ENCODE measurements around the gene FRZB.
A peak's percentile ranks its signal among the peaks of the same experiment; 100 is the strongest.

Gene FRZB, protein sequence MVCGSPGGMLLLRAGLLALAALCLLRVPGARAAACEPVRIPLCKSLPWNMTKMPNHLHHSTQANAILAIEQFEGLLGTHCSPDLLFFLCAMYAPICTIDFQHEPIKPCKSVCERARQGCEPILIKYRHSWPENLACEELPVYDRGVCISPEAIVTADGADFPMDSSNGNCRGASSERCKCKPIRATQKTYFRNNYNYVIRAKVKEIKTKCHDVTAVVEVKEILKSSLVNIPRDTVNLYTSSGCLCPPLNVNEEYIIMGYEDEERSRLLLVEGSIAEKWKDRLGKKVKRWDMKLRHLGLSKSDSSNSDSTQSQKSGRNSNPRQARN

DNA sequence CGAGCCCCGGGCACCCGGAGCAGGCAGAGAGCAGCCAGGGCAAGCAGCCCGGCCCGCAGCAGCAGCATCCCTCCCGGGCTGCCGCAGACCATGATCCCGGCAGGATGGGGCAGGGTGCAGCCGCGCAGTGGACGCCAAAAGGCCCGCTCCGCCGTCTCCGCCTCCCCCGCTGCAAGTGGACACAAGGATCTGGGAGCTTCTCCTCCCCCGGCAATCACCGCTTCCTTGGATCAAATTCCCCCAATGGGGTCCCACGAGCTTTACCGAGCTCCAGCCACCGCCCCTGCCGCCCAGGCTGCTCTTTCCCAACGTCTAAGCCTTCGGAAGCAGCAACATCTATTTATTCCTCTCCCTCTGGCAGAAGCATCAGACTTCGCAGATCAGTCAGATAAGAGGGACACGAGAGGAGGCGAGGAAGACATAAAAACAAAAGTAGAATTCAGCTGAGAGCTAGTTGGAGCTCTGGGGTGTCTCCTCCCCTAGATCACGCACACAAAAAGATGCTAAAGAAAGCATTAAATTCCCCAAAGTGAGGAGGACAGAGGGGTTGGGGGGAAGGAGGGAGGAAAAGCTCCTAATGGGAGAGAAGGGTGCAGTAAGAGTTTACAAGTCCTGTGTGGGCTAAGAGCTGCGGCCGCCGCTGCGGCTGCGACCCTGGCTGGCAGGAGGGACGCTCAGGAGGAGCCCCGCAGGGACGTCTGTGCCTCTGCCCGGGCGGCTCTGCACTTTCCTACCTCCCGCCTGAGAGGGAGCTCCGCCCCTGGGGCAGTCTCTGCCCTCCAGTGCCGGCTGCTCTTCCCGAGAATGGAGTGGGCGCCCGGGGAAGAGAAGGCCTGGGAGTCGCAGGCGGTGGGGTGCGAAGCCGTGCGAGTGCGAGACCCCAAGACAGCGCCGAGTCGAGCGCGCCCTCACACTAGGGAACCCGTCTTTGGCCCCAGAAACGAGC is at the start of gene FRZB:
Gene FRZB, minus strand, starts transcription at position 177 of the 946 bp plus-strand sequence. Its CDS starts 85 bp downstream, at position 92.
- intact Hi-C loops (cut with DNase I), result no loop called here
- peak in 39 of 42 donors; percentile 10 to 63 (median 36) for DNase-seq

DNA sequence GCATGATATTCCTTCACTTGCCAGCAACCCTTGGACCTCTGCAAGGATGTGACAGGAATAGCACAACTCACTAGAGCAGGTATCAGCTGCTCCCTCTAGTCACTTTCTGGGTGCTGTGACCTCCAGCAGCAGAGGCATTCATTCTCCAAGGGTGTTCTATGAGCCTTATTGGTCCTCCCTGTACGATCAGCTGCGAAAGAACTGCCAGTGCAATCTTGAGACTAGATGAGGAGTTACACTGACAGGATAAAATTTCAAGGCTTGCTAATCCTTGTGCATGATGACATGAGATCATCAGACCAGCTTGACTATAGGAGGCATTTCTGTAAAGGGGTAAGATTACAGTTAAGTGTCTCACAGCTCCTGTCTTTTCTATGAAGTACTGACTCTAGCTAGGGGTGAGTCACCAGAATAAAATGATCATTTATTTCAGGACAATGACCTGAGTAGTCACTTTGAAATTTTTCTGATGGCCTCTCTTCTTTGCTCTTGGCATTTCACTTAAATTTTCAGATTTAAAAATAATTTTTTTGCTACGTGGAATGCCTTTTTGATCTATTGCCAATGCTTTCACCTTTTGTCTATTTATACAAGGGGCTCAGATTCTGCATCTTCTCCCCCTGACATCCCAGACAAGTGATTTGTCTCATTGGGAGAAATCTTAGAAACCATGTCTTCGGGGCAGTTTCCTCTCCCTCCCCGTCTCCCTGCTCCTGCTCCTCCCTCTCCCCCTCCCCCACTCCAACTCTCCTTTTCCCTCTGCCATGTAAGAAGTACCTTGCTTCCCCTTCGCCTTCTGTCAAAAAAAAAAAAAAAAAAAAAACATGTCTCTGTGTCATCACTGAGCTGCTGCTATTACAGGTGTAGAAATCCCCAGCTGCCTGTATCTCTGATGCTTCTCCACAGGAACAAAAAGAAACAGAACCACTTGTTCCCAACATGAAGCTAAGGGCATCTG is 49.2 kb upstream of the FRZB start:
- DNase-seq, result no peak
- intact Hi-C loops (cut with DNase I), result no loop called here

DNA sequence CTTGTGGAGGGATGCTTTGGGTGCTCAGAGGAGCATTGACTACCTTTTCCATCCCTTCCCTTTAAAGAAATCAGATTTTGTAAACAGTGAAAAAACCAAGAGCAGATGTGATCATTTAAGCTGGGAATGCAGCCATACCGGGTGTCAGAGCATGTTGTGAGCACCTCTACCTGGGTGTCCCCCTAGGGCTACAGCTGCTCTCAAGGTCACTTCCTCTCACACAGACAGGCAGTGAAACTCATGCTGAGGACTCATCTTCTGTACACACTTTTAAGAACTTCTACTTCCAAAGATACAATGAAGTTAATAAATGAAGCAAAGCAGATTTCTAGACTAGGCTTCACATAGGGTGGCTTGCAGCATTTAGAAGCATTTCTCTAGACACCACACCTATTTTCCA is 48.4 kb upstream of the FRZB start:
- intact Hi-C loops (cut with DNase I), result no loop called here
- DNase-seq, result no peak

DNA sequence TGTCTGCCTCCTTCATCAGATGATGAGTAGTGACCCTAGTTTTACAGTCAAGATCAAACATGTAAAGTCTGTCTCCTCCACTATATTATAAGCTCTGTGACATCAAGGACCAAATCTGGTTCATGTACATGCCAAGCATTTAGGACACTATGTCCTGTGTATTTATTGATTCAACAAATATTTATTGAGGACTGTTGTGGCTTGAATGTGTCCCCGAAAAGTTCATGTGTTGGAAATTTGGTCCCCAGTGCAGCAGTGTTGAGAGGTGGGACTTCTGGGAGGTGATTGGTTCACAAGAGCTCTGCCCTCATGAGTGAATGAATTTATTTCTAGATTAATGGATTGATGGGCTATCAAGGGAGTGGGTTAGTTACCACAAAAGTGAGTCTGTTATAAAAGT is 46.6 kb upstream of the FRZB start:
- intact Hi-C loops (cut with DNase I), result no loop called here
- DNase-seq, result no peak

DNA sequence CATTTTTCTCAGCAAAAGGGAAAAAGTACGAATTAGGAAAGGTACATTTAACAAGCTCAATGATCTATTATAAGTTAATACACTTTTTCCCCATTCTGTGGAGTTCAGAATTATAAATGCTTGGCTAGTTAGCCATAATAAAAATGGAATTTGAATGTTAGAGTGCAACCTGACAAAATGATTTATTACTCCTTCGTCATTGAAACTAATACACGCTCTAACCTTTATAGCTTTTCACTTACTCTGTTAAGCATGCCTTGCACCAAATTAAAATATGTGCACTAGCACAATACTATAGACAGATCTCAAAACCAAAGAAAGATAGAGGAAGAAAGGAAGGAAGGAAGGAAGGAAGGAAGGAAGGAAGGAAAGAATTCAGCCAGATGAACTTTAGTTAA is 46.1 kb upstream of the FRZB start:
- intact Hi-C loops (cut with DNase I), result no loop called here

DNA sequence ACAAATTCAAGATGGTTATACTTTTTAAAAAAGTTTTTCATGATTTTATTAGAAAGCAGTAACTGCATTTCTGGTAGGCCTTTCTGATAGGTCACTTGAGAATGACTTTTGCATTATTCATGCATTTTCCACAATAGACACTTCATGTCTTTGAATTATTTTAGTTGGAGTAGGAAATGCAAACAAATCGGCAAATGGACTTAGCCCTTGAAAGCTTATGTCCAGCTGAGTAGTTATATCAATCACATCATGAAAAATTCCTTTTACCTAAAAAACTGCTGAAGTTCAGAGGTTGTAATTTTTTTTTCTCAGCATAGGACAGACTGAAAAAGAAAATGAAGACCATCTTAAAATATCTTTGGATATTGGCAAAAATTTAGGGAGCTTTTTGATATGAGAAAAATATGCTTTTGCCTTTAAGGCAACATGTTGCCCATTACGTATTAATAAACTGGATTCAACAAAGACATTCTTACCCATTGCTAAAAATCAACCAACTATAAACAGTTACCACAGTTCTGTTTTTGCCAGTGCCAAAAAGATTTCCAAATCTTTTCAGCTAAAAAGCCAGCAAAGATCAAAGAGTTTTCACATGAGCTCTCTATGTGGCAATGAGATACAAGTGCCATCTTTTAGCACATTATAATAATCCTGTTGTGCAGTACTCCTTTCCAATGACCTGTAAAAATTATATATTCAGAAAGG is 45.5 kb upstream of the FRZB start:
- no peak for DNase-seq
- intact Hi-C loops (cut with DNase I), result no loop called here

More for the DNA sequence above, 46.1 kb upstream of the FRZB start:
- DNase-seq, result no peak

DNA sequence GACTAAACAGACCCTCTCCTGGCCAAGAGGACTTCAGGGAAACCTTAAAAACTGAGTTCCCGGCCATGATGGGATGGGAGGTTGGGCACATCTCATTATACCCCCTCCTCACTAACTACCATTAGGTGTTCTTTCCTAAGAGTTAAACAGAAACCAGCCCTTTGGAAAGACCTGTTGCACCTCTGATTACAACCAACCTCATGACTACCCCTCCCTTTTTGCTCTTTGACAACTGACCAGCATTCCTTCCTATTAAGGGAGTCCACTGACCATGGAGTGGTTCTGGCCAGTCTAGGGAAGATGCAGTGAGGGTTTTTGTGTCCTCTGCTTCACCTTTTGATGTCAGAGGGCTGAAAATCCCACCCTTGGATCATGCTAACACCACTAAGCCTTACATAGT is 44.5 kb upstream of the FRZB start:
- intact Hi-C loops (cut with DNase I), result no loop called here
- DNase-seq, result no peak

DNA sequence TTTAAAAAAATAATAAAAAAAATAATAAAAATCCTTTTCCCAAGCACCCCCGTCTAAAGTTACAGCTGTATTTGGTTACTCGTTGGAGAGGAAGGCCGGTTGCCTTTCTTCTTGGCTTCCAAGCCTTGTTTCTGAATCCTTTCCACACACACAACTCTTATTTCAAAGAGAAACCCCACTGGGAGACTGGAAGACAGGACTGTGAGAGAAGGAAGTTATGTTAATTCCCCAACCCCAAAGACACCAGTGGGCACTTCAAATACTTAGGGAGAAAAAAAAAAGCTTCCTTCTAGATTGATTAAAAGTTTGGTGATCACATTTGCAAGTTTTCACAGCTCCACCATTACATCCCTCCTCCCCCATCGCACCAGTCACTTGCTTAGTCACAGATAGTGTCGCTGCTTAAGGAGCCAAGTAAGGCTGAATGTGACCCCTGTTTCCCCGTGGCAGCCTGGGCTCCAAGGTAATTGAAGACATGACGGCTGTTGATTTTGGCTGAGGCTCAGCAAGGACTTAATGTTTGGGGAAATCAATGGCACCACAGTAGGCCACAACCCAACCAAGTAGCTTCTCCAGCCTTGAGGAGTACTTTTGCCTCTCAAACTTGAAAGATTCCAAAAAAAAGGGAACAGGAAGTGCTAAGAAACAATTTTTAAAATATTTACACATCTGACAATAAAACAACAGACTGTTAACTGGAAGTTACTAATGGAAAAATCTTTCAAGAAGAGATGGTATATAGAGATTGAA is 40.8 kb upstream of the FRZB start:
- no peak for DNase-seq
- intact Hi-C loops (cut with DNase I), result no loop called here

DNA sequence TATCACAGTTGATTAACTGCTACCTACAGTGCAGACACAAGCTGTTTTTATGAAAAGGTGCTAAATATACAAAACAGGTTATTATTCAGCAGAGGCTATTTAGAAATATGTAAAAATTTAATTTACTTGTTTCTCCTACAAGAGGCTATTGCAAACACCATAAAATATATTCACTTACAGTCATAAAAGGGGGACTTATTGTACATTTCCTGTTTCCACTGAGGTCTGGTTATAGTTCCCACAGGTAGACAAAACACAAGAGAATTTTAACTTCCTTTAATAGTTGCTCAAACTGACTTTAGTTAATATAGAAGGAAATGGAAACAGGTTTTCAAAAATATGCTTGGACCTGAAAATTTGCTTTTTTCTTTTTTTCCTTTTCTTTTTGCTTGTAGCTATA is 40.0 kb upstream of the FRZB start:
- DNase-seq, result no peak
- intact Hi-C loops (cut with DNase I), result no loop called here

DNA sequence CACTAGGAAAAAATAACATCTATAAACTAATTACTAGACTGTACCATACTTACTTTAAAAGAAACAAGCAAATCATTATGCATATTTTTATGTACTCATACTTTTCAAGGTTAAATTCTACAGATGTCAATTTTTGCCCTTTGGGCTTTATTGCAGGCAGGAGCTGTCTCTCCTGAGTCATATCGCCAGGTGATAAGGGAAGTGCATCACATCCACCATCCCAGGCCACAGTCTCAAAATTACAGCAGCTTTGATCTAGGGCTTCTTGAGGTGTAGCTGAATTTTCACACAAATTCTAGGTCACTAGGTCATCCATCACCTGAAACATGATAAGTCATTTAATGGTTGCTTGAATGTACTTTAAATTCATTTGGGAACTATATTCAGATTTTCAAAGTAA is 38.4 kb upstream of the FRZB start:
- DNase-seq, result no peak
- intact Hi-C loops (cut with DNase I), result no loop called here

DNA sequence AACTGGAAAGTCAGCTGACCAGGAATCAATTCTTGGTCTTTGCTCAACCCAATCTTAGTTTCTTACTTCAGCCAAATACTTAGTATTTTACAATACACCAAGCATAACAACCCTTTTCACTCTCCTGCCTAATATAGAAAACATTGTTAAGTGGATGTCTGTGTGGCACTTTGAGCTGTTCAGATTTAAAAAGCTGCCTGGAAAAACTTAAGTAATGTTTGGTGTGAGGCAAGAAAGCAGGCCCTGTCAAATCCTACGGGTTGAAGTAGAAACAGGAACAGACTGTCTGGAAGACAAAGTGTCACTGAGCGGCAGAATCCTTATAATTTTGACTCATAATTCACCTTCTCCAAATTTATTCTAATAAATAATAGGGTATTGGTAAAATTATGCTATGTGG is 37.1 kb upstream of the FRZB start:
- intact Hi-C loops (cut with DNase I), result no loop called here
- DNase-seq, result no peak

DNA sequence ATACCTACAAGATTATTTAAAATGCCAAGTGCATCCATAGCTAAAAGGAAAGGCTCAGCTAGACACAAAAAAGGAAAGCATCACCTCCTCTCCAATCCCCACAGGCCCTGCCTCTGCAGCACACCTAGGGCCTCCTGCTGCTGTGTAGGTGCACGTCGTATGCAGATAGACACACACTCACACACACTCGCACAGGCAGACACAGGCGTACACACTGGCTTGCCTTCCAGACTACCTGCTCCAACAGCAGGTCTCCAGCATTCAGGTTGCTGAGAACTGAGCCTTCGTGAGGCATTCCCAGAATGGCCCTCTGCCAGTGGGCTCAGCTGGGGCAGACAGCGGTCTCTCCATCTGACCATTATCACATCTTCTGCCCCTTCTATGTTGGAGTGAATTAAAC is 35.3 kb upstream of the FRZB start:
- peak in 23 of 42 donors; percentile 4 to 69 (median 28) for DNase-seq
- intact Hi-C loops (cut with DNase I), result no loop called here

DNA sequence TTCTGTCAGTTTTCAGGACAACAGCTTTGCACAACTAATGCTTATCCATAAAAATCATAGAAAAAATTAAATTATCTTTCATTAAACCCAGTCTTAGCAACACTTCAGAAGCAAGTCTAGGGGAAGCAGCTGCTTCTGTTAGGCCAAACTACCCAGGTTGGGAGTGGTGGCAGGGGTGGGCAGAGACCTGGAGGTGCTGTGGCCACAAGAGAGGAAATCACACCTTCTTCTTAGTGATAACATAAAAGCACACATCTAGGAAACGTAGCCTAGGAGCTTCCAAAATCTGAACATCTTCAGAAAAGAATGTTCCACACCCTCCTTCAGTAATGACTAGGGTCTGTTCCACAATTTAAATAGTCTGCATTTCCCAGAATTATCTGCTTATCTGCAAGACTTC is 32.3 kb upstream of the FRZB start:
- DNase-seq, result no peak
- intact Hi-C loops (cut with DNase I), result no loop called here

DNA sequence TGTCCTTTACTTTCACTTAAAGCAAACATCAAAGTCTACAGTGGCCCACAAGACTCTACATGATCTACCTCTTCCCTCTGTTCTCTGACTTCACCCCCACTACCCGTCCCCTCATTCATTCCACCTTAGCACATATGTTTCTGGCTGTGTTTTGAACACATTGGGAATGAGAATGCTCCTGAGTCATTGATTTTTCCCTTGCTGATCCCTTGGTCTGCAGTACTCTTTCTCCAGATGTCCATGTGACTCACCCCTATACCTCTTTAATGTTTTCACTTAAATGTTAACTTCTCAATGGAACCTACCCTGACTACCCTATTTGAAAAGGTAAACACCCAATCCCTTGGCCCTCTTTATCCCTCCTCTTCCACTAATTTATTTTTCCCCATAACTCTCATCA is 30.7 kb upstream of the FRZB start:
- intact Hi-C loops (cut with DNase I), result no loop called here
- DNase-seq, result no peak

DNA sequence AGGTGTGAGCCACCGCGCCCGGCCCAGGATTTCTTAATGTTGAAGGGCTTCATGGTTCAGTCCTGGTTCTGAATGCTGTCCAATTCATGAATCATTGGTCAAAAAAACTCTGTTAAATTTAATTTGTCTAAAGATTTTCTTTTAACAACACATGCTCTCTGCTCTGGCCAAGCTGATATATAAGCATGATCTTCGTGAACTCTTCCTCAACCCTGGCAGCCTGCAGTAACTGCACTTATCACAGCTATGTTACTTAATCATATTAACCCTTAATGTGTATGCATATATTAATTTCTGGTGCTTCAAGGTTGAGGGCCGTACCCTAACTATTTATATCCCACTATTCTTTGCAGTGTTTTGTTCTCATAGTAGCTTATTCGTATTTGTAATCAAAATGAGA is 29.4 kb upstream of the FRZB start:
- intact Hi-C loops (cut with DNase I), result no loop called here

DNA sequence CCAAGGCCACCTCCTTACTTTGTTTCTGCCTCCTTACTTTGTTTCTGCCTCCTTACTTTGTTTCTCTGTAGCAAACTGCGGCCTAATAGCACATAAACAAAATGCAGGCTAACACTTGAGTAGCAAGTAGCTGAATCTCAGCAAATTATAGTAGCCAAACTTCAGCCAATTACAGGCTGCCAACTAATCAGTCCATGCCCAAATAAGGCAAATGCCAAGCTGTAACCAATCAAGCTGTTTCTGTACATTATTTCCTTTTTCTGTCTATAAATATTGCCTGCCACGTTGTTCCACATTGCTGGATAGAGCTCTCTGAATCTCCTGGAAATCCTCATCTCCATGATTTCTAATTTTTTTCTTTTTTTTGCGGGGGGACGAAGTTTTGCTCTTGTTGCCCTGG is 28.7 kb upstream of the FRZB start:
- no peak for DNase-seq
- intact Hi-C loops (cut with DNase I), result no loop called here

More for the DNA sequence above, 29.4 kb upstream of the FRZB start:
- DNase-seq, result no peak

DNA sequence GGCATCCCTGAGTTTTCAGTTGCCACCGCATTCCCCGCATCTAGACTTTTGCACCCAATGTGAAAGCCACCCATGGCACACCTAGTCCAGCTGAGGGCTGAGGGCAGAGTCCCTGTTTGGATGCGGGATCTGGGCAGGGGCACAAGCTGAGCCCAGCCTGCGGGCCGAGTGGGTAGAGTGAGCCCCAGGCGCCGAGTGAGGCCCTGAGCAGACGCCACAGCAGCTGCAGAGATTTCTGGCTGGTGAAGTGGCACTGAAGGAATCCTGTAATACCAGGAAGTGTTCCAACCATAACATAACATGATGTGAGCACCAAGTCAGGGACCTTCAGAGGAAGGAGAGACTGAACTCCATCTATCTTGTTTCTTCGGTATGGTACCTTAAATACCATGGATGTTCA is 27.7 kb upstream of the FRZB start:
- intact Hi-C loops (cut with DNase I), result no loop called here
- no peak for DNase-seq

DNA sequence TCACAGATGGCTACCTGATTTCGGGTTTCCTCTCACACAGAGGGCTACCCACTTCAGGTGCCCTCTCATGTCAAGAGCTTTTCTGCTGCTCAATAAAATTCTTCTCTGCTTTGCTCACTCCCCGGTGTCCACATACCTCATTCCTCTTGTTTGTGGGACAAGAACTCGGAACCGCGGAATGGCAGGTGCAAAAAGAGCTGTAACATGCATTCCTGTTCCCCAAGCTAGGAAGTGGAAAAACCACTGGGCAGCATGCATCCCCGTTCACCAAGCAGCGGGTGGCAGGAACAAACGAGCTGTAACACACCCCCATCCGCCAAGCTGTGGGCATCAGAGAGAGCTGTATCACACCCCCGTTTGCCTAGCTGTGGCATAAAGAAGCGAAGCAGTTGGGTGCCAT is 27.2 kb upstream of the FRZB start:
- no peak for DNase-seq
- intact Hi-C loops (cut with DNase I), result no loop called here

All from head of caudate nucleus (tissue), 42 donors.